ENCODE data around the gene RAD23A. TPM values are rescaled to one million over a fixed set of nuclear protein-coding genes. Genes with fewer than 3 reads are reported as not detected.

Gene RAD23A
- total RNA-seq, 1 donor from 2014 or later, result 109 TPM

DNA sequence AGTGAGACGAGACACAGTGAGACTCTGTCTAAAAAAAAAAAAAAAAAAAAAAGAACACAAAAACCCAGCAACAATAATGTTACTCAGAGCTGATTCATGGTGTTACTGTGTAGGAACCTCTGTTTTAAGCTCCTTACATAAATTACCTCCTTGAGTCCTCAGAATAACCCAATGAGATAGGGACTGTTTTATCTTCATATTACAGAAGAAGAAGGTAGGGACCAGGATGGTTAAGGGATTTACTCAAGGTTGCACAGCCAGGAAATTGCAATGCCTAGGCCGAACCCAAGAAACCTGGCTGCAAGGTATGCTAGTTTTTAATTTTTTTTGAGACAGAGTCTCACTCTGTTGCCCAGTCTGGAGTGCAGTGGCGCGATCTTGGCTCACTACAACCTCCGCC lies 22.2 kb downstream of the RAD23A start:
- TF ChIP-seq CTCF (IDR thresholded peaks at IDR 0.05), result no peak
- no peaks in the 10 kb centered on the region for H3K4me1 ChIP-seq
- H3K36me3 ChIP-seq, result no peaks in the 10 kb centered on the region
- H3K9me3 ChIP-seq, result no peaks in the 10 kb centered on the region
- intact Hi-C loops (cut with DNase I), result no loop called here
- no peak overlapping the region for H3K27ac ChIP-seq
- no peak overlapping the region for H3K4me3 ChIP-seq
- no peaks in the 10 kb centered on the region for H3K27me3 ChIP-seq
- ATAC-seq, result no peak
- no peak for DNase-seq

DNA sequence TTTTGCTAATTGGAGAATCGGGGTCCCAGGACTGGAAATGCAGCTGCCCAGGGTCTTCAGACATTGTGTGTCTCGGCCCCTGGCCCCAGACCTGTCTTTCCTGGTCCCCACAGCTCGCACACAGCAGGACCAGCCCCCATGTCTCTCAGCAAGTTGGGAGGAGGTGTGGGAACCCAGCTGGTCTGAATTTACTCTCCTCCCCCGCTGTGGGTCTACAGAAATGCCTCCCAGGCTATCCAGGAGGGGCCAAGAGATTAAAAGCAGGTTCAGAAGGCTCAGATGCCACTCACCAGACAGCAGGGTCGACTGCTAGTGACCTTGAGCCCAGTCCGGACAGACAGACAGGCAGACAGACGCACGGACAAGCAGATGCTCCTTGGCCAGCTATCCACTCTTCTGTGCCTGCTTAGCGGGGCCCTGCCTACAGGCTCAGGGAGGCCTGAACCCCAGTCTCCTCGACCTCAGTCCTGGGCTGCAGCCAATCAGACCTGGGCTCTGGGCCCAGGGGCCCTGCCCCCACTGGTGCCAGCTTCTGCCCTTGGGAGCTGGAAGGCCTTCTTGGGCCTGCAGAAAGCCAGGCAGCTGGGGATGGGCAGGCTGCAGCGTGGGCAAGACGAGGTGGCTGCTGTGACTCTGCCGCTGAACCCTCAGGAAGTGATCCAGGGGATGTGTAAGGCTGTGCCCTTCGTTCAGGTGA lies 23.8 kb downstream of the RAD23A start, which contains the start of gene DAND5:
Gene DAND5, plus strand, starts transcription at position 285 of the 697 bp plus-strand sequence. Its CDS starts 85 bp downstream, at position 370.
- ATAC-seq, result no peak
- Histone ChIP-seq H3K4me3 (no peak within 1 kb of the TSS), H3K4me1 (no peaks in the 10 kb centered on the region), H3K27me3 (no peaks in the 10 kb centered on the region), H3K27ac (no peak within 1 kb of the TSS), H3K9me3 (no peaks in the 10 kb centered on the region), H3K36me3 (no peaks in the 10 kb centered on the region)
- DNase-seq, result no peak
- no peak for TF ChIP-seq CTCF (IDR thresholded peaks at IDR 0.05)
- intact Hi-C loops (cut with DNase I), result no loop called here

GRCh38 chr19:12970070-12970820 lies 24.6 kb downstream of the RAD23A start:
- no peaks in the 10 kb centered on the region for H3K36me3 ChIP-seq
- TF ChIP-seq CTCF (IDR thresholded peaks at IDR 0.05), result no peak
- H3K27ac ChIP-seq, result no peak overlapping the region
- ATAC-seq, result no peak
- H3K4me1 ChIP-seq, result no peaks in the 10 kb centered on the region
- H3K27me3 ChIP-seq, result no peaks in the 10 kb centered on the region
- no peaks in the 10 kb centered on the region for H3K9me3 ChIP-seq
- no peak overlapping the region for H3K4me3 ChIP-seq
- no peak for DNase-seq
- intact Hi-C loops (cut with DNase I), result loop anchor here (10.0 kb wide), 2 partner anchors 125 to 295 kb away; no protein-coding TSS in a partner anchor

DNA sequence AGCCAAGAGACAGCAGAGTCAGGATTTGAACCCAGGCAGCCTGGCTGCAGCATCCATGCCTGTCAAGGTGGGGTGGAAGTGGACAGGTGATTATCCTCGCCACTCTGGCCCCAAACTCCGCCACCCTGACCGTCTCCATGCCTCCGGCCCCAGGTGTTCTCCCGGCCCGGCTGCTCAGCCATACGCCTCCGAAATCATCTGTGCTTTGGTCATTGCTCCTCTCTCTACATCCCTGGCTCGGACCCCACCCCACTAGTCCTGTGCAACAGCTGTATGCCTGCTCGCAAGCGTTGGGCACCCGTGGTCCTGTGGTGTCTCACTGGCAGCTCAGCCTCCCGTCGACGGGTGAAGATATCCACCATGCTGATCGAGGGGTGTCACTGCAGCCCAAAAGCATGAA lies 27.6 kb downstream of the RAD23A start:
- no peaks in the 10 kb centered on the region for H3K36me3 ChIP-seq
- no peaks in the 10 kb centered on the region for H3K4me1 ChIP-seq
- intact Hi-C loops (cut with DNase I), result loop anchor here (10.0 kb wide), 2 partner anchors 122 to 292 kb away; no protein-coding TSS in a partner anchor
- no peak for DNase-seq
- no peak for TF ChIP-seq CTCF (IDR thresholded peaks at IDR 0.05)
- no peaks in the 10 kb centered on the region for H3K27me3 ChIP-seq
- no peak for ATAC-seq
- H3K4me3 ChIP-seq, result no peak overlapping the region
- H3K9me3 ChIP-seq, result no peaks in the 10 kb centered on the region
- H3K27ac ChIP-seq, result no peak overlapping the region

DNA sequence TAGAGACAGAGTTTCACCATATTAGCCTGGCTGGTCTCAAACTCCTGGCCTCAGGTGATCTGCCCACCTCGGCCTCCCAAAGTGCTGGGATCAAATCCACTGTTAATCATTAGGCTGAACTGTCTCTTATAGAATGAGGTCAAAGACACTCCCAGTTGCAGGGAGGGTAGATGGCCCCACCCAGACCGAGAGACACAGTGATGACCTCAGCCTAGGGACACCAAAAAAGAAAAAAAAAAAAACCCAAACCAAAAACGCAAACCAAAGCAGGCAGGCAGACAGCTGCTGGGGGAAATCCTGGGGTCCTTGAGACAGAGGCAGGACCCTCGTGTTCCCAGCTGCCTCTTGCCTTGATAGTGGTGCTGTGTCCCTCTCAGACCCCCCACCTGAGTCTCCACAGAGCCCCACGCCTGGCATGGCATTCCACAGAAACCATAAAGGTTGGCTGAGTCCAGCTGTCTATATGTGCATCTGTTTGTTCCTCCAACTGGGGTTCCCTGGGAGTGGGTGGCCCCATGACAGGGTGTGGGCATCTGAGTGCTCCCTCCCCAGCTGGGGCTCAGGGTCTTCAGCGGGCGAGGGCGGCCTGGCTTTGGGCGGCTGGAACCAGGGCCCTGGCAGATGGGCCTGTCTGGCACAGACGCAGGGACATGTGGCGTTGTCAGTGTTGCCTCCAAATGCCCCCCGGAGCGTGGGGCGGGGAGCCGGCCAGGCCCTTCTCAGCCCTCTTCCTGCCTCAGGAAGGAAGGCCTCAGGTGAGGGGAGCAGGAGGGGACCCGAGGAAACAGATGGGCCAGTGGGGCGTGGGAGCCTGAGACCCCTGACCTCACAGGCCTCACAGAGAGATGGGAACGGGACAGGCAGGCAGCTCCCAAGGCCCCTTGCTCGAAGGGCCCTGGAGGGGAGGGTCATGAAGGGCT lies 28.9 kb downstream of the RAD23A start:
- no peaks in the 10 kb centered on the region for H3K4me1 ChIP-seq
- no peak for TF ChIP-seq CTCF (IDR thresholded peaks at IDR 0.05)
- H3K9me3 ChIP-seq, result no peaks in the 10 kb centered on the region
- no peak overlapping the region for H3K4me3 ChIP-seq
- ATAC-seq, result no peak
- no peak overlapping the region for H3K27ac ChIP-seq
- intact Hi-C loops (cut with DNase I), result loop anchor here (10.0 kb wide), 2 partner anchors 120 to 290 kb away; no protein-coding TSS in a partner anchor
- no peak for DNase-seq
- no peaks in the 10 kb centered on the region for H3K36me3 ChIP-seq
- no peaks in the 10 kb centered on the region for H3K27me3 ChIP-seq

All from upper lobe of right lung (tissue), 1 donor.